ENCODE measurements around the gene TMEM106A.
"Not testable (repeated sequence)": the region's sequence is repeated elsewhere in the genome, so short reads cannot be mapped to it uniquely, and the experiment has no call there.

The TMEM106A gene

DNA sequence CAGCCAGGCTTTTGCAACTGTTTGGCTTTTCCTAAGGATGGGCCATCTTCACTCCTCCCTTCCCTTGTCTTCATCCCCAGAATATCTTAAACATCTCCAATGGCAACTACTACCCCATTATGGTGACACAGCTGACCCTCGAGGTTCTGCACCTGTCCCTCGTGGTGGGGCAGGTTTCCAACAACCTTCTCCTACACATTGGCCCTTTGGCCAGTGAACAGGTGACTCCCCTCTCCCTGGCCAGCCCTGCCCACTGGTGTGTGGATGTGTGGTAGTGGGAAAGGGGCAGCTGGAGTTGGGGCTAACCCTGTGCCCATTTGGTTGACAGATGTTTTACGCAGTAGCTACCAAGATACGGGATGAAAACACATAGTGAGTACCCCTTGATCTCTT, 4.7 kb downstream of the TMEM106A start:
- no peak for DNase-seq (ENCODE audit: low read depth)

DNA sequence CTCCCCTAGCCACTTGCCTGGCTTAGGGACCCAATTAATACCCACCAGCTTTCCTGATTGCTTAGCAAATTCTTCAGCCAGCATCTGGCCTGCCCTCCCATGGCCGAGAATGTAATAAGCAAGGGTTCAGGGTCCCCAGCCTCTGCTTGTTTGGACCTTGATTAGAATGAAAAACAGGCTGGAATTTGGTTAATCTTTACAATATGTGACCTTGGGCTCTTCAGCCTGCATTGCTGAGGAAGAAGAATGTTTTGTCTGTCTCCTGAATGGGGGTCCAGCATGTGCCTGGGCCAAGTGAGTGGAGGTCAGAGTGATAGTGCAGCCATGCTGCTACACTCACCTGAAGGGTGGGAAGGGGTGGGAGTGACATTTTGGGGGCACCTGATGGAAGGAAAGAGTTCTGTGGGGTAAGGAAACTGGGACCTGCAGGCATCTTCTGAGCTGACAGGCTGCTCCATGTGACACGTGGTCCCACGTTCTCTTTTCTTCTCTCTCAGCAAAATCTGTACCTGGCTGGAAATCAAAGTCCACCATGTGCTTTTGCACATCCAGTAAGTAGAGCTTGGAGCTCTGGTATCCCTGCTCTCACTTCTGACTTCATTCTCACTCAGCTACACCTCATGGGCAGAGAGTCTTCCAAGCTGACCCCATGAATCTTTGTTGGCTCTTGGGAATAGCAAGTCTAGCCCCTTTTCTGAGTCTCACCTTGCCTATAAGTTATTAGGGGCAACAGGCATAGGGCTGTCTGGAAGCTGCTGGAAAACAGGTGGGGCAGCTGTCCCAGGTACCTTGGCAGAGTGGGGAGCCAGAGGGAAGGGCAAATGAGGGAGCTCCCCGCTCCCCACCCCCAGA, 5.3 kb downstream of the TMEM106A start:
- DNase-seq (ENCODE audit: low read depth) = no peak

DNA sequence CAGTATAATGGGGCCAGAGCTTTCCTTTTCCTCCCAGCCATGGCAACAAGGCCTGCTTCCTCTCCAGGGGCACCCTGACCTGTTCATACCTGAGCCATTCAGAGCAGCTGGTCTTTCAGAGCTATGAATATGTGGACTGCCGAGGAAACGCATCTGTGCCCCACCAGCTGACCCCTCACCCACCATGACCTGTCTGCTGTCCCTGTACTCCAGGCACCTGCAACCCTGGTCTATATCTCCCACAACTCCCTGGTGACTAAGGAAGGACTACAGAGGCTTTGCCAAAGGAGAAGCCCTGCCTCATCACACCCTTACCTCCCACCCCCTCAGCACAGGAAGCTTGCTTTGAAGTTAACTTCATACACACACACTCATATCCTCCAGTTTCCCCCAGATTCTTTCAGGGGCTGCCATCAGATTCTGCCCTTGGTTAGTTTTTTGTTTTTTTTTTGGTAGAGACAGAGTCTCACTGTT, 6.0 kb downstream of the TMEM106A start:
- no peak for DNase-seq (ENCODE audit: low read depth)

DNA sequence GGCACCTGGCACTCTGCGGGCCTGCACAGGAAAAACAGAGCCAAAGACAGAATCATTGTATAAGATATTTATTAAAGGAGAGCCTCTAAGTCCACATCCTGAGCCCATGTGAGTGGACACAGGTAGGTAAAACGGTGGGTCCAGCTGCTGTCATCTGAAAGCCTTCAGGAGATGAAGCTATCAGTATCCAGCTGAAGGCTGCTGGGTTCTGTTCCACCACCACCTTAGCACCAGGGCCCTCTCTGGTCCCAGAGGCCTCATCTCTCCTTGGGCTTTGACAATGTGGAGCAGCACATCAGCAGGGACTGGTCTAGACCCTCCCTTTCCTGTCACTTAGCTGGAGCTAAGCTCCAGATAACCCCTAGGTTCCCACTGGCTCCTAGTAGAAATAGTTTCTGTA, 7.3 kb downstream of the TMEM106A start:
- DNase-seq (ENCODE audit: low read depth) = no peak

DNA sequence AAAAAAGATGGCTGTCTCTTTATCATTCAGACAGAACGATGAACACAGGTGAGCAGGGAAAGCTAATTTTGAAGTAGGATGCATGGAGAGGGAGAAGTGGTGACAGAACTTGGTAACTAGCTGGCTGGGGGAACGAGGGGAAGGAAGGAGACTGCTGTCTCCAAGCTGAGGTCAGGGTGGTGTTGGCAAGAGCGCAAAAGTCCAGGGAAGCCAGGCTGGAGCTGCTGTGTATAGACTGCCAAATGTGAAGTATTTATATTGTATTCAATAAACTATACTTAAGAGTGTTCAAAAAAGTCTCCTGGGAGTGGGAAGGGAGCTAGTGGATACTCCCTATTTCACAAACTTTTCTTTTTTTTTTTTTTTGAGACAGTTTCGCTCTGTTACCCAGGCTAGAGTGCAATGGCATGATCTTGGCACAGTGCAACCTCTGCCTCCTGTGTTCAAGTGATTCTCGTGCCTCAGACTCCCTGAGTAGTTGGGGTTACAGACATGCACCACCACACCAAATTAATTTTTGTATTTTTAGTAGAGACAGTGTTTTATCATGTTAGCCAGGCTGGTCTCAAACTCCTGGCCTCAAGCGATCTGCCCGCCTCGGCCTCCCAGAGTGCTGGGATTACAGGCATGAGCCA, 8.2 kb downstream of the TMEM106A start:
- DNase-seq (ENCODE audit: low read depth) = no peak

DNA sequence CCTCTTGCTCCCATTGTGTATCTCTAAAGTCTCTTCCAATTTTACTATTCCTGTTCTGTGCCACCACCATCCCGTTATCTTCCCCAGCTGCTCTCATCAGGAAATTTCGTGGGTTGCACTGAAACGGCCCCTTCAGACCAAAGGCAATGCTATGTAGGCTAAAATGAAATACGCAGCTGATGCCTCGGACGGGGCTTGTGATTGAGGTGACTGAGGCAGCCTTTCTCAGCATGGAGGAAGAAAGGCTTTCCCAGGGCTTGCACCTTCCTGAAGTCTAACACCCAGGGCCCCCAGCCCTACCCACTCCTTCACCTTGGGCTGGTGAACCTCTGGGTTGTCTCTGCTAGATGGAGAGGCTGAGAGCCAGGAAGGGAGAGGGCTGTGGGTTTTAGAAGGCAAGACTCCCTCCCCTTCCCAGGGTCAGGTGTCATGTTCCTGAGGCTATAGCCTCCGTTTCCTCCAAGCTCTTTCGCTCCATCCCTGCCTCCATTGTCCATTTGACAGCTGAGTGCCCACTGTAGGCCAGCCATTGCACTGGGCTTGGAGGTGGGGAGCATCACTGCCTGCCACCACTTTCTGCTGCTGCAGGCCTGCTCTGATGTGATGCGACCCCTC, 8.9 kb downstream of the TMEM106A start:
- DNase-seq (ENCODE audit: low read depth) = no peak

DNA sequence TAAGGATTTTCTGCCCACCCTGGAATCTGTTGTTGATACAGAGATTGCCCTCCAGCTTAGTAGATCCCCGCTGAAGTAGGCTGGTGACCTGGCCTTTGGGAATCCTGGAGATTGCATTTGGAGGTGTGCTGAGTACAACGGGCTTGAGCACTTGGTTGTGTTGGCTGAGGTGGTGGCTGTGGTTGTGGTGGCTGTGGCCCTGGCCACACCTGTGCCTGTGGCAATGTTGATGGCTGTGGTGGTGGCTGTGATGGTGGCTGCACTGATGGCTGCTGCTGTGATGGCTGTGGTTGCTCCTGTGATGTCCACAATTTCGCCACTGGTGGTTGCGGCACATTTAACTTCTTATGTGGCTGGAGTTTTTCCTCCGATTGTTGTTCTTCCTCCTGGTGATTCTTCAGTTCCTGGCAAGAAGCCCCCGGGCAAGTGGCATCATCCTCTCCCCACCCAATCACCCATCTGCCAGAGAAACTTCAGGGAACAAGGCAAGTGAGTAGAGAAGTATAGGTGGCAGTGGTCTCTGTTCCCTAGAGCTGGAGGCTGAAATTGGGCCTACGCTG, 12.6 kb downstream of the TMEM106A start:
- no peak for DNase-seq (ENCODE audit: low read depth)

DNA sequence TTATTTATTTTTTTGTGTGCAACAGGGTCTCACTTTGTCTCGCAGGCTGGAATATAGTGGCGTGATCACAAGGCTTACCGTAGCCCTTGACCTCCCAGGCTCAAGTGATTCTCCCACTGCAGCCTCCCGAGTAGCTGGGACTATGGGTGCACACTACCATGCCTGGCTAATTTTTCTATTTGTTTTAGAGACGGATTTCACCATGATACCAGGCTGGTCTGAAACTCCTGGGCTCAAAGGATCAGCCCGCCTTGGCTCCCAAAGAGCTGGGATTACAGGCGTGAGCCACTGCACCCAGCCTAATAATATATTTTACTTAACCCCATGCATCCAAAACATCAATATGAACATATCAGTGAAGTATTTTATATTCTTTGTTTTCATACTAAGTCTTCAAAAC, 14.7 kb downstream of the TMEM106A start:
- no peak for DNase-seq (ENCODE audit: low read depth)

DNA sequence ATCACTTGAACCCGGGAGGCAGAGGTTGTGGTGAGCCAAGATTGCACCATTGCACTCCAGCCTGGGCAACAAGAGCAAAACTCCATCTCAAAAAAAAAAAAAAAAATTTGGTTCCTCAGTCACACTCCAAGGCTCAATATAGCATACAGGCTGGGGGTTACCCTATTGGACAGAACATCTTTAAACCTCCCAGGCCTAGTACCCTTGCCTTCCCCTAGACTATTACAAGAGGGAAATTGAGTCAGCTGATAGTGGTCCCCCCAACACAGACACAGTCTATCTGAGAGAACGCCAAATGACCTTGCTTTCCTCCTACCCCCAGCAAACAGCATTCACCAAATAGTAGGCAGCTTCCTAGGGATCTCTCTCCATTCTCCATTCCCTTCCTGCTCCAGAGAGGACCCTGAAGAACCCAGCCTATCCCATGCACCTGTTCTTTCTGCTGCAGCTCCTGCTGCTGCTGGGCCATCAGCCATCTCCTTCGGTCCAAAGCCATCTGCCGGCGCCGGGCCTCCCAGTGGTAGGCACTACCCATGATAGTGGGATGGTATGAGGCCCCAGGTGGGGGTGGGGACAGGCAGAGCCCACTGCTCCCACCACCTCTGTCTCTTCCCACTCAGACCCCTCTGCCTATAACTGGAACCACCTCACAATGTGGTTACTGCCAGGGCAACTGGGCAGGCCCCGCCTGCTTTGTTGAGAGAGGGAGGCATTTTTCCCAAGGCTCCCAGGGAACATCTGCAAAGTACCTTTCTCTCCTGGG, 16.5 kb downstream of the TMEM106A start, which contains the start of gene CCDC200:
Gene CCDC200, minus strand, starts transcription at position 604 of the 763 bp plus-strand sequence. Its CDS starts 69 bp downstream, at position 535.
- not testable (repeated sequence) for DNase-seq (ENCODE audit: low read depth)

DNA sequence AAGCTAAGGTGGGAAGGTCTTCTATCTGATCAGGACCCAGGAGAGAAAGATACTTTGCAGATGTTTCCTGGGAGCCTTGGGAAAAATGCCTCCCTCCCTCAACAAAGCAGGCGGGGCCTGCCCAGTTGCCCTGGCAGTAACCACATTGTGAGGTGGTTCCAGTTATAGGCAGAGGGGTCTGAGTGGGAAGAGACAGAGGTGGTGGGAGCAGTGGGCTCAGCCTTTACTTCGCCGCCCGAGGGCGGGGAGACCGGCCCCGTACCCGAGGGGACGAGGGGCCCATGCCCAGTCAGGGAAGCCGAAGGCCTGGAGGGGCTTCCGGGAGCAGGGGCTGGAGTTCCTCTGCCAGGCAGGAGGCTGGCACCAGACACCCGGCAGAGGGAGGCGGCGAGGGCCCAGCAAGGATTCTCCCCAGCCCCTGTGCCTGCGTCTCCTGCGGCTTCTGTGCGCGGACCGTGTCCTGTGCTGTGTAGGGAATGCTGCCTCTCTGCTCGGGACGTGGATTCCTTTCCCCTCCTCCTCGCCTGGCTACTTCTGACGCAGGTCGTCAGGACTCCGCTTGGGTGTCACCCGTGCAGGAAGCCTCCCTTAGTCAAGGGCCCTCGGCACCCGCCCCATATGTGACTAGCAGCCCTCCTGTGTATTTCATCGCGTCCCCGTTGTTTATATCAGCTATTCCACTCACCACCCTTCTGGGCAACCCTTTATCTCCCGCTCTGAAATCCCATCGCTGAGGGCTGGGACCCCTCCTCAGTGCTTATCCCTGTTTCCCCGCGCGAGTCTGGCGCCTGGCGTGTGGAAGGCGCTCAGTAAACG, 19.7 kb downstream of the TMEM106A start:
- not testable (repeated sequence) for DNase-seq (ENCODE audit: low read depth)

DNA sequence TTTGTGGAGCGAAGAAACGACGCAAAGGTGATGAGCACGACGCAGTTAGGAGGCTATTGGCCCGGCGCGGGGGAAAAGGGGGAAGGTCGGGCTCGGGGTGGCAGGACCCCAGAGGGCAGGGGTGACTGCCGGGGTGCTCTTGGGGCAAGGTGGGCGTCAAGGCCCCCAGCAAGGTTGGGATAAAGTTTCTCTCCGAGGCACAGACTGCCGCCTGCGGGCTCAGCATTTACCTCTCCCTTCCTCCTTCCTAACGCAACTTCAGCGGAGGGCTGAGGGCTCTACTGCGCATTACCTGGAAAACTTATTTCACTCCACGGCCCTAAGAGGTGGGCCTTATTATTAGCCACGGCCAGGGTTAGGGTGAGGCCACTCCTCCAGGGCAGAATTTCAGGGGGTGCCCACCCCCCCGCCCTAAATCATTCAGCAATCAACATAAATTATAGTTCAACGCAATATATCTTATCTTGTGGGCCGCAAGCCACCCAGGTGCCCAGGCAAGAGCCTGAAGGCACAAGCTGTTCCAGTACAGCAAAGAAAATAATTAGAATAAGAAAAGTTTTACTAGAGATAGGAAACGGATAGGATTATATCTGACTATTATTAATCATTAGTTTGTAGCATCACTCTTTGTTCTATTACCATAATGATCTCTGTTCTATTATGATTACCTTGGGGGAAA, 20.5 kb downstream of the TMEM106A start:
- DNase-seq (ENCODE audit: low read depth) = not testable (repeated sequence)

DNA sequence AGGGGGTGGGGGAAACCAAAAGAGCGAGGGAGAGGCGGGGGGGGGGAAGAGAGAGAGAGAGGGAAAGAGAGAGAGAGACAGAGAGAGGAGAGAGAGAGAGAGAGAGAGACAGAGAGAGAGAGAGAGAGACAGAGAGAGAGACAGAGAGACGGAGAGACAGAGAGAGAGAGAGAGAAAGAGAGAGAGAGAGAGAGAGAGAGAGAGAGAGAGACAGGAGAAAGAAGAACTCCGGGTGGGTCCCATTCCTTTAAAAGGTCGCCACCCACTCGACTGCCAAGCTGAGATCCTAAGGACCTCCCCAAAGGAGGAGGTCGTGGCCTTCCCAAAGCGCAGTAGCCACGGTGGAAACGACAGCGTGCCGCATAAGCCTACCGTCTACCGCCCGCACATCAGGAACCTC, 21.6 kb downstream of the TMEM106A start:
- DNase-seq (ENCODE audit: low read depth) = not testable (repeated sequence)

DNA sequence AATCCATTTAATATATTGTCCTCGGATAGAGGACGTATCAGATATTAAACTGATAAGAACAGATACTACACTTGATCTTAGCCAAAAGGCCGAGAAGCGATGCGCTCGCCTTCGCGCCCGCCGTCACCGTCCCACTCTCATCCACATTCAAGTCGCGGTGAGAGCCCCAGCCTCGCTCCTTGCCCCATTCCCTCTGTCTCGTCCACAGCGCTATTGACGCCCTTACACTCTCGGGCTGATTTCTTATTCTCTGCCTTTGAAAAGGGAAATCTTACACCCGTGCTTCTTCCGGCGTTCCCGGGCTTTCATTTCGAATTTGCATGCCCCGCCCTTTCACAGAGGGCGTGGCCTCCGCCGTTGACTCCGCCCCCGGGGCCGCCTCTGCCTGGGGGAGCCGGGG, 22.2 kb downstream of the TMEM106A start, which contains the start of gene RNU2-1:
Gene RNU2-1, minus strand, starts transcription at position 101 of the 400 bp plus-strand sequence.
- not testable (repeated sequence) for DNase-seq (ENCODE audit: low read depth)

DNA sequence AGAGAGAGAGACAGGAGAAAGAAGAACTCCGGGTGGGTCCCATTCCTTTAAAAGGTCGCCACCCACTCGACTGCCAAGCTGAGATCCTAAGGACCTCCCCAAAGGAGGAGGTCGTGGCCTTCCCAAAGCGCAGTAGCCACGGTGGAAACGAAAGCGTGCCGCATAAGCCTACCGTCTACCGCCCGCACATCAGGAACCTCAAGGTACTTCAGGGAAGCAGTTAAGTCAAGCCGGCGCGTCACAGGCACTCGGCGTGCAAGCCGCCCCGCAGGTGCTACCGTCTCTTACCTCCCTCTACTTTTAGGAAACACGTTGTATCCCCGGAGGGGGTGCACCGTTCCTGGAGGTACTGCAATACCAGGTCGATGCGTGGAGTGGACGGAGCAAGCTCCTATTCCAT, 27.9 kb downstream of the TMEM106A start:
- DNase-seq (ENCODE audit: low read depth) = not testable (repeated sequence)

DNA sequence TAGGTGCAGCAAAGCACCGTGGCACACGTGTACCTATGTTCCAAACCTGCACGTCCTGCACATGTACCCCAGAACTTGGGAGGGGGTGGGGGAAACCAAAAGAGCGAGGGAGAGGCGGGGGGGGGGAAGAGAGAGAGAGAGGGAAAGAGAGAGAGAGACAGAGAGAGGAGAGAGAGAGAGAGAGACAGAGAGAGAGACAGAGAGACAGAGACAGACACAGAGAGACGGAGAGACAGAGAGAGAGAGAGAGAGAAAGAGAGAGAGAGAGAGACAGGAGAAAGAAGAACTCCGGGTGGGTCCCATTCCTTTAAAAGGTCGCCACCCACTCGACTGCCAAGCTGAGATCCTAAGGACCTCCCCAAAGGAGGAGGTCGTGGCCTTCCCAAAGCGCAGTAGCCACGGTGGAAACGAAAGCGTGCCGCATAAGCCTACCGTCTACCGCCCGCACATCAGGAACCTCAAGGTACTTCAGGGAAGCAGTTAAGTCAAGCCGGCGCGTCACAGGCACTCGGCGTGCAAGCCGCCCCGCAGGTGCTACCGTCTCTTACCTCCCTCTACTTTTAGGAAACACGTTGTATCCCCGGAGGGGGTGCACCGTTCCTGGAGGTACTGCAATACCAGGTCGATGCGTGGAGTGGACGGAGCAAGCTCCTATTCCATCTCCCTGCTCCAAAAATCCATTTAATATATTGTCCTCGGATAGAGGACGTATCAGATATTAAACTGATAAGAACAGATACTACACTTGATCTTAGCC, 29.1 kb downstream of the TMEM106A start:
- not testable (repeated sequence) for DNase-seq (ENCODE audit: low read depth)

DNA sequence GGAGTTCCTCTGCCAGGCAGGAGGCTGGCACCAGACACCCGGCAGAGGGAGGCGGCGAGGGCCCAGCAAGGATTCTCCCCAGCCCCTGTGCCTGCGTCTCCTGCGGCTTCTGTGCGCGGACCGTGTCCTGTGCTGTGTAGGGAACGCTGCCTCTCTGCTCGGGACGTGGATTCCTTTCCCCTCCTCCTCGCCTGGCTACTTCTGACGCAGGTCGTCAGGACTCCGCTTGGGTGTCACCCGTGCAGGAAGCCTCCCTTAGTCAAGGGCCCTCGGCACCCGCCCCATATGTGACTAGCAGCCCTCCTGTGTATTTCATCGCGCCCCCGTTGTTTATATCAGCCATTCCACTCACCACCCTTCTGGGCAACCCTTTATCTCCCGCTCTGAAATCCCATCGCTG, 34.8 kb downstream of the TMEM106A start:
- not testable (repeated sequence) for DNase-seq (ENCODE audit: low read depth)
